ENCODE measurements around the gene CAMK2N2.

Gene CAMK2N2

GRCh38 chr3:184239708-184240107 is 21.6 kb downstream of the CAMK2N2 start:
- FAIRE-seq = no peak

- no peak for FAIRE-seq
These were observed 22.1 kb downstream of the CAMK2N2 start for GRCh38 chr3:184239221-184239620.

GRCh38 chr3:184238246-184238818 is 23.0 kb downstream of the CAMK2N2 start:
- no peak for FAIRE-seq

- FAIRE-seq = no peak
These were observed 23.5 kb downstream of the CAMK2N2 start for GRCh38 chr3:184237807-184238206.

GRCh38 chr3:184237211-184237610 is 24.1 kb downstream of the CAMK2N2 start:
- no peak for FAIRE-seq

GRCh38 chr3:184236636-184237035 is 24.7 kb downstream of the CAMK2N2 start:
- FAIRE-seq = no peak

GRCh38 chr3:184236033-184236410 is 25.3 kb downstream of the CAMK2N2 start:
- FAIRE-seq = no peak

- FAIRE-seq = no peak
These were observed 25.8 kb downstream of the CAMK2N2 start for GRCh38 chr3:184235381-184236032.

- FAIRE-seq = no peak
These were observed 26.5 kb downstream of the CAMK2N2 start for GRCh38 chr3:184234671-184235380.

GRCh38 chr3:184234224-184234623 is 27.1 kb downstream of the CAMK2N2 start:
- FAIRE-seq = no peak

GRCh38 chr3:184233127-184233843 is 28.1 kb downstream of the CAMK2N2 start:
- no peak for FAIRE-seq

- FAIRE-seq = no peak
These were observed 29.7 kb downstream of the CAMK2N2 start for GRCh38 chr3:184231671-184232070.

- FAIRE-seq = no peak
These were observed 30.5 kb downstream of the CAMK2N2 start for GRCh38 chr3:184230603-184231528.

GRCh38 chr3:184230081-184230602 is 31.2 kb downstream of the CAMK2N2 start:
- FAIRE-seq = no peak

GRCh38 chr3:184229394-184230080 is 31.8 kb downstream of the CAMK2N2 start, which contains the start of gene VWA5B2:
VWA5B2 (plus strand) TSS chr3:184229585; CDS start chr3:184230529, 944 bp downstream.
- FAIRE-seq = no peak

- FAIRE-seq = no peak
These were observed 32.8 kb downstream of the CAMK2N2 start for GRCh38 chr3:184228376-184229137.

GRCh38 chr3:184227481-184227935 is 33.8 kb downstream of the CAMK2N2 start:
- no peak for FAIRE-seq

GRCh38 chr3:184223946-184224345 is 37.4 kb downstream of the CAMK2N2 start:
- no peak for FAIRE-seq

GRCh38 chr3:184222521-184222920 is 38.8 kb downstream of the CAMK2N2 start:
- no peak for FAIRE-seq

GRCh38 chr3:184218814-184219213 is 42.5 kb downstream of the CAMK2N2 start:
- FAIRE-seq = no peak

GRCh38 chr3:184211718-184212117 is 49.6 kb downstream of the CAMK2N2 start:
- no peak for FAIRE-seq

All from G401.6 (cell line).